Thyroid gland (tissue), 4 donors: ENCODE results near the gene FNDC10.

Experiments used
- CTCF ChIP-seq, 6 experiments: fragments of 200-600 bp in 3 of 6; fragments of 450-650 bp in 3 of 6; sonication (generic) in 3 of 6; IDR thresholded peaks; one replicate each; pipeline ENCODE4 v1.5.1; 2016 to 2019; ENCODE audit warnings: antibody characterized with exemption in 6 of 6, mild to moderate bottlenecking in 2 of 6, inconsistent platforms in 1 of 6, moderate library complexity in 1 of 6
- POLR2A ChIP-seq, 2 donors: fragments of 450-650 bp; IDR thresholded peaks; one replicate each; pipeline ENCODE4 v1.6.1; 2017; ENCODE audit warnings: antibody characterized with exemption in 2 of 2, mild to moderate bottlenecking in 2 of 2, moderate library complexity in 1 of 2

GRCh38 chr1:1591452-1591851, 8.5 kb downstream of the FNDC10 start:
- TF ChIP-seq CTCF (IDR thresholded peaks at IDR 0.05): no peak
- no peak for TF ChIP-seq POLR2A (IDR thresholded peaks at IDR 0.05)
